GM18951 (cell line): Measurements from ENCODE around the gene TSR1.
"Not testable (repeated sequence)": the region's sequence is repeated elsewhere in the genome, so short reads cannot be mapped to it uniquely, and the experiment has no call there.

ENCODE experiments used
- POLR2A ChIP-seq: IDR thresholded peaks from 4 replicates; pipeline ENCODE4 v1.6.1; 2011; ENCODE audit warnings: mild to moderate bottlenecking; ENCODE audit not compliant: insufficient read length, insufficient read depth; ENCODE audit errors: extremely low read depth
- in situ Hi-C: fragments of 300-500 bp; cut with MboI; formaldehyde crosslinking; loops from one replicate; pipeline ENCODE4 v1.12.0; 2022; ENCODE audit warnings: low sequenced_read_pairs, mixed read lengths, inconsistent platforms; ENCODE audit not compliant: unreplicated experiment

Gene TSR1

GRCh38 chr17:2338315-2338657 lies 2.0 kb upstream of the TSR1 start:
- in situ Hi-C loops, result no loop called here
- no peak for TF ChIP-seq POLR2A

- in situ Hi-C loops, result no loop called here
Measured at GRCh38 chr17:2337544-2338314, 1.5 kb upstream of the TSR1 start.

DNA sequence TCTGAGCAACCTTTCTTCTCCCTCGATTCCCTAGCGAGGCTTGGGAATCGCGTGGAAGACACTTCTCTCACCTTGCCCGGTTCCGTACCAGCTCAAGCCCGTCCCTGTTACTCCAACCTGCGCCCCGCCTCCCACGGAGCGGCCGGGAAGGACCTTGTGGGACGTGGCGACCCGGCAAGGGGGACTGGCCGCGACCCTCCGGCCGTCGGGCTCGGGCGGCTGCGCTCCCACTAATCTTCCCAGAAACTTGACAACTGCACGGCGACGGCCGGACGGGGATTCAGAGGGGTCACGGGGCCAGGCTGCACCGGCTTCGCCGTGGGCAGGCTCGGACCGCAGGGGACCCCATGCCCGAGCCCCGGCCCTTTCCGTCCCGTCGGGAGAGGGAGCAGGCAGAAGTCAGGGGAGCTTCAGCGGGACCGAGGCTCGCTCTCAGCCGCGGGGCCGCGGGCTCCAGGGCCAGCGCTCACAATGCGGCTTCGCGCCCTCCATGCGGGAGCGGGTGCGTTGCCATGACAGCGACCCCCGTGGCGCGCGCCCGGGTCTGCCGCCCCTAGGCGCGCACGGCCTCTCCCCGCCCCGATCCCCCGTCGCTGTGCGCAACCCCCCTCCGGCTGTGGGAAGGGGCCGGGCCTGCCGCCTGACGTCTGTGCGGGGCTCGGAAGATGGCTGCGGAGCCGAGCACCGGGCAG lies 741 bp upstream of the TSR1 start, which contains the start of gene SGSM2:
Gene SGSM2, plus strand, starts transcription at position 650 of the 692 bp plus-strand sequence. CDS start 188 bp downstream, outside the sequence.
- TF ChIP-seq POLR2A, result no peak
- in situ Hi-C loops, result no loop called here

More at GRCh38 chr17:2337544-2338314, 1.5 kb upstream of the TSR1 start:
- peak; percentile 41 for TF ChIP-seq POLR2A

GRCh38 chr17:2335726-2336214 lies 487 bp downstream of the TSR1 start:
- TF ChIP-seq POLR2A, result no peak
- in situ Hi-C loops, result no loop called here

DNA sequence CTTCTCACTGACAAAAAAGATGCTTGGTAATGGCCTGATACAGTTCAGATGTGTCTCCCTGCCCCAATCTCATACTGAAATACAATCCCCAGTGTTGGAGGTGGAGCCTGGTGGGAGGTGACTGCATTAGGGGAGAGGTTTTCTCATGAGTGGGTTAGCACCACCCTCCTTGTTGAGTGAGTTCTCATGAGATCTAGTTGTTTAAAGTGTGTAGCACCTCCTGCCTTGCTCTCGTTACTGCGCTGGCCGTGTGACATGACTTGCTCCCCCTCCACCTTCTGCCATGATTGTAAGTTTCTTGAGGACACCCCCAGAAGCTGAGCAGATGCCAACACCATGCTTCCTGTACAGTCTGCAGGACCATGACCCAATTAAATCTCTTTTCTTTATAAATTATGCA lies 5.0 kb downstream of the TSR1 start:
- TF ChIP-seq POLR2A, result no peak
- in situ Hi-C loops, result no loop called here

- in situ Hi-C loops, result no loop called here
Measured at GRCh38 chr17:2323629-2324314, 12.5 kb downstream of the TSR1 start.

GRCh38 chr17:2321399-2321798 lies 14.9 kb downstream of the TSR1 start:
- in situ Hi-C loops, result no loop called here
- TF ChIP-seq POLR2A, result no peak

More at GRCh38 chr17:2323629-2324314, 12.5 kb downstream of the TSR1 start:
- no peak for TF ChIP-seq POLR2A

DNA sequence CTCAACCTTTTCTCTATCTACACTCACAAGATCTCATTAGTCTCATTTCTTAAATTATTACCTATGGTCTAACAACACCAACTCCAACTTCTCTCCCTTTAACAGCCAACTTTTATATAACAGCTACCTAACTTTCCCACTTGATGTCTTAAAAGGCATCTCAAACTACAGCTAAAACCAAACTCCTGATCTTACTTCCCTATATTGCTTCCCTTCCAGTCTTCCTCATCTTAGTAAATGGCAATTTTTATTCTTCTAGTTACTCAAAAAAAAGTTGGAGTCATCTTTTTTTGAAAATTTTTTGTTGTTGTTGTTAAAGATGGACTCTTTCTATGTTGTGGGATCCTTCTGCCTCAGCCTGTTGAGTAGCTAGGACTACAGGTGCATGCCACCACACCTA lies 17.2 kb downstream of the TSR1 start:
- no peak for TF ChIP-seq POLR2A
- in situ Hi-C loops, result no loop called here

DNA sequence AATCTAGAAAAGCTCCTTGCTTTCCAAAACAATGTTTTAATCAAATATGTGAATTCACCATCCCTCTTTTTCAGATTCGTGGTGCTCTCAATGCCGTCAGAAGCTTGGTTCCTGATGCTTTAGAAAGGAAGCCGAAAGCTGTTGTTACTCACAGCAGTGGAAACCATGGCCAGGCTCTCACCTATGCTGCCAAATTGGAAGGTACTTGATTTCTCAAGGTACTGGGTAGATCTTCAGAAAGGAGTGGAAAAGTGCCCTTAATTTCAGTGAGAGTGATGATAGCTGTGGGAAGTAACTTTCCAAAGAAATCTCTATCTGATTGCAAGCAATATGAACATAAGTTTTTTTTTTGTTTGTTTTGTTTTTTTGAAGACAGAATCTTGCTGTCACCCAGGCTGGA lies 18.5 kb downstream of the TSR1 start:
- TF ChIP-seq POLR2A, result no peak
- in situ Hi-C loops, result no loop called here

- in situ Hi-C loops, result not testable (repeated sequence)
Measured at GRCh38 chr17:2316916-2317205, 19.4 kb downstream of the TSR1 start.

DNA sequence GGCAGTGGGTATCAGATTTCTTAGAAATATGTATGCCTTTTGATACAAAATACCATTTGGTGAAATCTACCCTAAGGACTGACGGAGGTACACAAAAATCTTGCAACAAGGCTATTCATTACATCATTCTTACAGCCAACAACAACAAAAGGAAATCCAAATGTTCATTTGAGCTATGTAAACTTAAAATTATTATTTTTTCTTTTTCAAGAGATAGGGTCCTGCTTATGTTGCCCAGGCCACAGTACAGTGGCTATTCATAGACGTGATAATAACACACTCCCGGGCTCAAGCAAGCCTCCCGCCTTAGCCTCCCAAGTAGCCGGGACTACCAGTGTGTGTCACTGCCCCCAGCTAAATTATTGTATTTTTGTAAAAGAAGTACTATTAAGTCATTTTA lies 23.5 kb downstream of the TSR1 start:
- TF ChIP-seq POLR2A, result no peak
- in situ Hi-C loops, result no loop called here

- no peak for TF ChIP-seq POLR2A
- in situ Hi-C loops, result no loop called here
Measured at GRCh38 chr17:2309338-2310154, 26.7 kb downstream of the TSR1 start.

DNA sequence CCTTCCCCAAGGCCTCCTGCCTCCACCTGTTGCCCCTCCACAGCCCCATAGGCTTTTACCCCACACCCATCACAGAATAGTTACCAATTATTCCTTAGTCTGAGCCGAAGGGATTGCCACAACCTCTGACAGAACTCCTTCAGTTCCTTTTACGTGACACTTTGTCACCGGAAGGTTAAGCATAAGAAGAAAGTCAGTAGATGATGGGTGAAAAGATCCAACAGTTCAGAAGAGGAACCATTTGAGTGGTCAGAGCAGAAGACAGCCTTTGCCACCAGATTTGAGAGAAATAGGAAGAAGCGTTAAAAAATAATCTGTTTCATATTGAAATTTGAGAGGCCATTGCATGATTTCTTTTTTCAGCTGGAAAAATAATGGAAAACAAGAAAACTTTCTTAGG lies 31.3 kb downstream of the TSR1 start:
- no peak for TF ChIP-seq POLR2A

More for the DNA sequence above, 31.3 kb downstream of the TSR1 start:
- in situ Hi-C loops, result no loop called here
